Panc1 (cell line): Measurements from ENCODE around the gene CAMKV. TPM values are rescaled to one million over a fixed set of nuclear protein-coding genes. Genes with fewer than 3 reads are reported as not detected.
A peak's percentile ranks its signal among the peaks of the same experiment; 100 is the strongest.

Experiments used
- ATAC-seq: fragments of 200-7000 bp; cut with Tn5 transposase; 2 replicates; pipeline ENCODE4 v1.9.1; 2020; ENCODE audit warnings: mild to moderate bottlenecking, moderate library complexity
- BruUV-seq: library from RNA; stranded (reverse); fragments of 400-500 nt; replicated peaks from 2 replicates; lab custom pipeline; 2021; lab: Mats Ljungman, UMichigan
- CTCF ChIA-PET: fragments of 300-600 bp; sonication (Branson Sonifier 250); formaldehyde crosslinking; loops from one replicate; lab custom pipeline; 2022; ENCODE audit warnings: antibody characterized with exemption; lab: Charles Lee
- POLR2A ChIA-PET: fragments of 300-600 bp; sonication (Branson Sonifier 250); formaldehyde crosslinking; loops from one replicate; lab custom pipeline; 2022; ENCODE audit warnings: antibody characterized with exemption; lab: Charles Lee
- DNase-seq: peaks from one replicate; pipeline ENCODE4 v3.0.0-alpha.2; 2010; ENCODE audit warnings: low read depth, low spot score
- H3K27ac ChIP-seq: 2 replicates; pipeline ENCODE4 v1.5.1; 2011; ENCODE audit warnings: mild to moderate bottlenecking, low read length, inconsistent platforms
- H3K27me3 ChIP-seq: fragments of 200-500 bp; sonication (Bioruptor generic); 2 replicates; pipeline ENCODE4 v1.6.0; 2014; ENCODE audit warnings: low read length, inconsistent platforms; ENCODE audit not compliant: control insufficient read depth, insufficient read depth
- H3K36me3 ChIP-seq: fragments of 200-500 bp; sonication (Bioruptor generic); 2 replicates; pipeline ENCODE4 v1.5.1; 2014; ENCODE audit warnings: inconsistent platforms, mild to moderate bottlenecking, low read length, moderate library complexity; ENCODE audit not compliant: control insufficient read depth, insufficient read depth
- H3K4me1 ChIP-seq: 2 replicates; pipeline ENCODE4 v1.5.1; 2011; ENCODE audit warnings: inconsistent platforms, mild to moderate bottlenecking, low read length, moderate library complexity; ENCODE audit not compliant: control insufficient read depth, insufficient read depth
- H3K4me3 ChIP-seq, 2 experiments: 2 replicates each; pipeline ENCODE4 v1.5.1; 2011 to 2012; ENCODE audit warnings: low read depth in 2 of 2, low read length in 2 of 2, mild to moderate bottlenecking in 2 of 2, inconsistent platforms in 1 of 2, moderate library complexity in 1 of 2
- H3K9me3 ChIP-seq: fragments of 200-500 bp; sonication (Bioruptor generic); 2 replicates; pipeline ENCODE4 v1.5.1; 2014; ENCODE audit warnings: low read depth, mild to moderate bottlenecking, inconsistent platforms, low read length, moderate library complexity; ENCODE audit not compliant: control insufficient read depth, insufficient read depth
- CTCF ChIP-seq: fragments of 450-650 bp; IDR thresholded peaks from 2 replicates; pipeline ENCODE4 v1.5.1; 2017; ENCODE audit warnings: mild to moderate bottlenecking
- POLR2AphosphoS5 ChIP-seq: IDR thresholded peaks from 2 replicates; pipeline ENCODE4 v1.6.1; 2012; ENCODE audit warnings: mild to moderate bottlenecking, low read depth, low read length, moderate library complexity
- REST ChIP-seq, 2 experiments: IDR thresholded peaks; 2 replicates each; pipeline ENCODE4 v1.6.1; 2011 to 2012; ENCODE audit warnings: low read depth in 2 of 2, control low read depth in 1 of 2, low read length in 1 of 2, mild to moderate bottlenecking in 1 of 2, moderate library complexity in 1 of 2; ENCODE audit not compliant: insufficient read depth in 1 of 2
- SIN3A ChIP-seq: IDR thresholded peaks from 2 replicates; pipeline ENCODE4 v1.6.1; 2012; ENCODE audit warnings: low read depth, mild to moderate bottlenecking, low read length, moderate library complexity, borderline replicate concordance; ENCODE audit not compliant: insufficient read depth
- TCF7L2 ChIP-seq: IDR thresholded peaks from 2 replicates; pipeline ENCODE4 v1.6.1; 2011; ENCODE audit warnings: mild to moderate bottlenecking, low read depth, low read length, inconsistent platforms
- in situ Hi-C: cut with HindIII; loops from 2 replicates; pipeline ENCODE4 v1.10.0; 2016; ENCODE audit warnings: low sequenced_read_pairs, low pct_unique_long_range_greater_than_20kb
- intact Hi-C: fragments of 100-400 bp; cut with micrococcal nuclease; formaldehyde crosslinking; loops from one replicate; pipeline ENCODE4 v1.10.0; 2022; ENCODE audit not compliant: unreplicated experiment
- total RNA-seq: library from RNA; stranded (reverse); gene quantifications from one replicate; pipeline ENCODE4 v1.2.1, GENCODE V29; 2021; ENCODE audit not compliant: unreplicated experiment

Gene CAMKV
- total RNA-seq, 1 experiment from 2014 or later: 0.85 TPM

DNA sequence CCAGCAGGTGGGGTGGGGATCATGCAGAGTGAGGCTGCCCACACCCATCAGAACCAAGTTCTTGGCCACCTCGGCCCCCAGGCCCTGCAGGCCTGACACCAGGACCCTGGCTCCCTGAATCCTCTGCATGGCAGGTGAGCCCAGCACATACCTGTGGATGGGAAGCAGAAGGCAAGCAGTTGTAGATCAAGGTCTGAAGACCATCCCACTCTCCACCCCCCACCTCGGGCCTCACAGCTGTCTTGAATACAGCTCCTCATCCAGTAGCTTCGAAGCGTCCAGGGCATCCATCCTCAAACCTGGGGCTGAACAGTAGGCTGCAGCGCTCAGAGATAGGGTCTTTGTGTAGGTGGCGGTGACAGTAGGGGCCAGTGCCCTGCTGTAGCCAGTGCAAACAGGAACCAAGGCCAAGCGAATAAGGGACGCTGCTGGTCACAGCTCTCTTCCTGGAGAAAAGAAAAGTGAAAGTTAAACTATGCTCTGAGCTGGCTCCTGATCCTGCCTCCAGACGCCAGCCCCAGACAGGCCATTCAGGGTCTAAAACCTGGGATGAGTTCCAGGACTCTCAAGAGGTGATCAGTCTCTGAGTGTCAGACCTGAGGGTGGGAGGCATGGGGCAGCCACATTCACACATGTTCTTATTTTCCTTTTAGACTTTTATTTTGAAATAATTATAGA, 56.1 kb downstream of the CAMKV start, which contains the start of gene UBA7:
Gene UBA7, minus strand, starts transcription at position 457 of the 678 bp plus-strand sequence. Its CDS starts 166 bp downstream, at position 291.
- Histone ChIP-seq H3K27me3 (no peaks in the 10 kb centered on the region), H3K4me3 (peak within 1 kb of the TSS; percentile 13 to 37), H3K9me3 (no peaks in the 10 kb centered on the region), H3K36me3 (no peaks in the 10 kb centered on the region), H3K27ac (peak within 1 kb of the TSS; percentile 51), H3K4me1 (no peaks in the 10 kb centered on the region)
- CTCF ChIA-PET: interaction anchor here (1.2 kb wide), 1 partner anchor 28 kb away, joined by 3 read pairs; no protein-coding TSS in a partner anchor
- peak; percentile 86 for ATAC-seq
- no TSS peak for BruUV-seq
- intact Hi-C loops: no loop called here
- DNase-seq: no peak
- in situ Hi-C loops: no loop called here
- POLR2A ChIA-PET: no interaction called here
- TF ChIP-seq CTCF (no peak), POLR2AphosphoS5 (no peak), REST (IDR thresholded peaks at IDR 0.05; ENCODE audit: insufficient read depth in 1 of 2, low read depth in 2 of 2, low read length in 1 of 2) (no peak), SIN3A (no peak), TCF7L2 (no peak)

DNA sequence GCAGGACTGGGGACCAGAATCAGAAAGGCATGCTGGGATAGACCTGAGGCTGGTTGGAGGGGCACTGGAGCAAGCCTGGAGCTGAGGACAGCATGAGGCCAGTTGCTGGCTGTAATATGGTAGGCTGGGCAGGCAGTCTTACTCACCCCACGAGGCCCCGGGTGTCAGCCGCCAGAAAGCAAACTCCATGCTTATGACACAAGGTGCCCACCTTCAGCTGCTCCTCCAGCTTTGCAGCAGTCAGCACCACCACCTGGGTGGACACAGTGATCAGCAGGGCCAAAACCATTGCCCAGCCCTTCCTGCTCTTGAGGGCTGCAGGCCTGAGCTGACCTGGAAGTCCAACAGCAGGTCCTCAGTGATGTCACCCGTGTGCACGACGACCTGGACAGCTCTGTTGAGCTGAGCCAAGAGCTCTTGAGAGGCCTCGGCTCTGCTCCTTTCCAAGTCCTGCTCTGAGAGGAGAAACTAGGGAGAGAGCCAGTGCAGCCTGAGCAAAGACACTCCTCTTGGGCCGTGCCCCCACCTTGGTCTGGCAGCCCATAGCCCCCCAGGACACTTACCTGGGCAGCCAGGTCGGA, 56.7 kb downstream of the CAMKV start:
- ChIA-PET POLR2A (no interaction called here), CTCF (interaction anchor here (1.2 kb wide), 1 partner anchor 28 kb away, joined by 3 read pairs; no protein-coding TSS in a partner anchor)
- in situ Hi-C loops (no loop called here), intact Hi-C loops (no loop called here)
- Histone ChIP-seq H3K9me3 (no peaks in the 10 kb centered on the region), H3K4me3 (no peak overlapping the region; a peak in 2 of 4 replicates), H3K27ac (no peak overlapping the region), H3K4me1 (no peaks in the 10 kb centered on the region), H3K27me3 (no peaks in the 10 kb centered on the region), H3K36me3 (no peaks in the 10 kb centered on the region)
- no TSS peak for BruUV-seq
- DNase-seq (no peak), ATAC-seq (peak; percentile 30; the same call in 1 of the 2 replicates)
- TF ChIP-seq SIN3A (no peak), POLR2AphosphoS5 (no peak), TCF7L2 (no peak), REST (IDR thresholded peaks at IDR 0.05; ENCODE audit: insufficient read depth in 1 of 2, low read depth in 2 of 2, low read length in 1 of 2) (no peak), CTCF (no peak)
